Stimulated activated CD8-positive, alpha-beta memory T cell treated with anti-CD3 and anti-CD28 coated beads, Interleukin-7, amount 100 ng/mL, for 4 hours (primary cell): Measurements from ENCODE around the gene NAT14.

Source experiments
- DNase-seq, 2 donors: peaks; one replicate each; pipeline ENCODE4 v3.0.0-alpha.2; 2020; ENCODE audit warnings: low read depth in 2 of 2

The NAT14 gene

GRCh38 chr19:55471266-55471665, 13.7 kb upstream of the NAT14 start:
- DNase-seq: no peak

GRCh38 chr19:55472463-55472862, 12.5 kb upstream of the NAT14 start:
- DNase-seq: no peak

- DNase-seq: no peak
Measured at GRCh38 chr19:55473225-55474012, 11.6 kb upstream of the NAT14 start.

- DNase-seq: no peak
Measured at GRCh38 chr19:55474269-55475265, 10.4 kb upstream of the NAT14 start.

GRCh38 chr19:55476100-55476775, 8.8 kb upstream of the NAT14 start, which contains the start of gene ZNF628:
Gene ZNF628, plus strand, starts transcription at chr19:55476617. Its CDS starts 3,294 bp downstream, at chr19:55479911.
- DNase-seq: peak; percentile 96 to 99

GRCh38 chr19:55477905-55478304, 7.1 kb upstream of the NAT14 start:
- no peak for DNase-seq

- no peak for DNase-seq
Measured at GRCh38 chr19:55478364-55478763, 6.6 kb upstream of the NAT14 start.

GRCh38 chr19:55479045-55479444, 5.9 kb upstream of the NAT14 start:
- DNase-seq: no peak

GRCh38 chr19:55479451-55480230, 5.3 kb upstream of the NAT14 start:
- no peak for DNase-seq

- no peak for DNase-seq
Measured at GRCh38 chr19:55481148-55481793, 3.7 kb upstream of the NAT14 start.

GRCh38 chr19:55481794-55482155, 3.2 kb upstream of the NAT14 start:
- DNase-seq: no peak

GRCh38 chr19:55482156-55482961, 2.6 kb upstream of the NAT14 start:
- DNase-seq: no peak

GRCh38 chr19:55482967-55483705, 1.9 kb upstream of the NAT14 start:
- DNase-seq: no peak

GRCh38 chr19:55483706-55484592, 1.0 kb upstream of the NAT14 start:
- no peak for DNase-seq

GRCh38 chr19:55485439-55486011, 537 bp downstream of the NAT14 start:
- no peak for DNase-seq

- no peak for DNase-seq
Measured at GRCh38 chr19:55486043-55486970, 1.3 kb downstream of the NAT14 start.
